SU-DHL-6 (cell line): Measurements from ENCODE around the gene ITGB1BP1.

ENCODE experiments used
- H2AFZ ChIP-seq: fragments of 200-600 bp; sonication (generic); 2 replicates; pipeline ENCODE4 v1.6.1; 2014; ENCODE audit warnings: low read depth, mild to moderate bottlenecking, moderate library complexity, mixed read lengths, antibody characterized with exemption, low read length; ENCODE audit not compliant: severe bottlenecking
- H3F3A ChIP-seq: fragments of 200-600 bp; shearing (Covaris generic); 2 replicates; pipeline ENCODE4 v1.6.0; 2016; ENCODE audit warnings: antibody characterized with exemption, mild to moderate bottlenecking; ENCODE audit not compliant: insufficient read depth
- H3K27ac ChIP-seq: fragments of 200-600 bp; sonication (generic); 2 replicates; pipeline ENCODE4 v1.5.1; 2016; ENCODE audit warnings: low read depth, mild to moderate bottlenecking, low read length, moderate library complexity, mixed read lengths
- H3K27me3 ChIP-seq: fragments of 200-600 bp; sonication (generic), shearing (Covaris generic); 2 replicates; pipeline ENCODE4 v1.6.0; 2014; ENCODE audit warnings: mild to moderate bottlenecking, low read length
- H3K36me3 ChIP-seq: fragments of 200-600 bp; sonication (generic); 2 replicates; pipeline ENCODE4 v1.6.1; 2014; ENCODE audit warnings: mild to moderate bottlenecking, low read length, mixed read lengths
- H3K4me2 ChIP-seq: fragments of 300-600, 200-600 bp; shearing (Covaris generic), sonication (generic); 2 replicates; pipeline ENCODE4 v1.6.0; 2014; ENCODE audit warnings: low read length, low read depth, mild to moderate bottlenecking; ENCODE audit not compliant: poor library complexity, severe bottlenecking
- H3K4me3 ChIP-seq: fragments of 200-600 bp; sonication (generic); 2 replicates; pipeline ENCODE4 v1.5.1; 2014; ENCODE audit warnings: antibody characterized with exemption, low read length, mild to moderate bottlenecking, mixed read lengths; ENCODE audit not compliant: insufficient read depth, poor library complexity, severe bottlenecking
- H3K79me2 ChIP-seq: fragments of 200-600 bp; sonication (generic); 2 replicates; pipeline ENCODE4 v1.6.1; 2014; ENCODE audit warnings: mild to moderate bottlenecking, low read length, moderate library complexity; ENCODE audit not compliant: insufficient read depth
- H3K9ac ChIP-seq: fragments of 200-600 bp; sonication (generic); 2 replicates; pipeline ENCODE4 v1.7.0; 2014; ENCODE audit warnings: mild to moderate bottlenecking, low read length
- H3K9me2 ChIP-seq: fragments of 200-600 bp; sonication (generic); replicated peaks from 2 replicates; pipeline ENCODE4 v1.6.1; 2014; ENCODE audit warnings: low read length; ENCODE audit not compliant: insufficient read depth
- H3K9me3 ChIP-seq: fragments of 200-600 bp; sonication (generic); 2 replicates; pipeline ENCODE4 v1.6.1; 2014; ENCODE audit warnings: low read length, mixed read lengths; ENCODE audit not compliant: insufficient read depth
- H4K20me1 ChIP-seq: fragments of 200-600 bp; sonication (generic); 2 replicates; pipeline ENCODE4 v1.6.1; 2014; ENCODE audit warnings: low read depth, mild to moderate bottlenecking, antibody characterized with exemption, low read length, moderate library complexity, mixed read lengths
- EZH2phosphoT487 ChIP-seq: fragments of 200-600 bp; sonication (generic), shearing (Covaris generic); conservative IDR thresholded peaks from 2 replicates; pipeline ENCODE4 v1.6.1; 2018; ENCODE audit warnings: mild to moderate bottlenecking, antibody characterized with exemption, low read length, moderate library complexity, mixed read lengths
- TF ChIP-seq, protein P1 (sequence below): fragments of 200-600 bp; sonication (generic); IDR thresholded peaks from one replicate; pipeline ENCODE4 v1.5.1; 2017; ENCODE audit warnings: antibody characterized with exemption, mild to moderate bottlenecking, low read length, moderate library complexity; ENCODE audit not compliant: insufficient read depth, poor library complexity, severe bottlenecking

ITGB1BP1 gene

GRCh38 chr2:9394816-9395215 is 28.5 kb downstream of the ITGB1BP1 start:
- Histone ChIP-seq H4K20me1 (no peaks in the 10 kb centered on the region), H2AFZ (no peak overlapping the region), H3K9ac (no peak overlapping the region), H3K4me3 (no peak overlapping the region), H3K36me3 (no peaks in the 10 kb centered on the region), H3K4me2 (no peak overlapping the region), H3K27me3 (no peaks in the 10 kb centered on the region), H3F3A (no peaks in the 10 kb centered on the region), H3K27ac (no peak overlapping the region), H3K9me2 (no peaks in the 10 kb centered on the region), H3K9me3 (no peaks in the 10 kb centered on the region), H3K79me2 (no peaks in the 10 kb centered on the region)
- TF ChIP-seq, protein P1, sequence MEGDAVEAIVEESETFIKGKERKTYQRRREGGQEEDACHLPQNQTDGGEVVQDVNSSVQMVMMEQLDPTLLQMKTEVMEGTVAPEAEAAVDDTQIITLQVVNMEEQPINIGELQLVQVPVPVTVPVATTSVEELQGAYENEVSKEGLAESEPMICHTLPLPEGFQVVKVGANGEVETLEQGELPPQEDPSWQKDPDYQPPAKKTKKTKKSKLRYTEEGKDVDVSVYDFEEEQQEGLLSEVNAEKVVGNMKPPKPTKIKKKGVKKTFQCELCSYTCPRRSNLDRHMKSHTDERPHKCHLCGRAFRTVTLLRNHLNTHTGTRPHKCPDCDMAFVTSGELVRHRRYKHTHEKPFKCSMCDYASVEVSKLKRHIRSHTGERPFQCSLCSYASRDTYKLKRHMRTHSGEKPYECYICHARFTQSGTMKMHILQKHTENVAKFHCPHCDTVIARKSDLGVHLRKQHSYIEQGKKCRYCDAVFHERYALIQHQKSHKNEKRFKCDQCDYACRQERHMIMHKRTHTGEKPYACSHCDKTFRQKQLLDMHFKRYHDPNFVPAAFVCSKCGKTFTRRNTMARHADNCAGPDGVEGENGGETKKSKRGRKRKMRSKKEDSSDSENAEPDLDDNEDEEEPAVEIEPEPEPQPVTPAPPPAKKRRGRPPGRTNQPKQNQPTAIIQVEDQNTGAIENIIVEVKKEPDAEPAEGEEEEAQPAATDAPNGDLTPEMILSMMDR: no peak
- no peak for TF ChIP-seq EZH2phosphoT487

DNA sequence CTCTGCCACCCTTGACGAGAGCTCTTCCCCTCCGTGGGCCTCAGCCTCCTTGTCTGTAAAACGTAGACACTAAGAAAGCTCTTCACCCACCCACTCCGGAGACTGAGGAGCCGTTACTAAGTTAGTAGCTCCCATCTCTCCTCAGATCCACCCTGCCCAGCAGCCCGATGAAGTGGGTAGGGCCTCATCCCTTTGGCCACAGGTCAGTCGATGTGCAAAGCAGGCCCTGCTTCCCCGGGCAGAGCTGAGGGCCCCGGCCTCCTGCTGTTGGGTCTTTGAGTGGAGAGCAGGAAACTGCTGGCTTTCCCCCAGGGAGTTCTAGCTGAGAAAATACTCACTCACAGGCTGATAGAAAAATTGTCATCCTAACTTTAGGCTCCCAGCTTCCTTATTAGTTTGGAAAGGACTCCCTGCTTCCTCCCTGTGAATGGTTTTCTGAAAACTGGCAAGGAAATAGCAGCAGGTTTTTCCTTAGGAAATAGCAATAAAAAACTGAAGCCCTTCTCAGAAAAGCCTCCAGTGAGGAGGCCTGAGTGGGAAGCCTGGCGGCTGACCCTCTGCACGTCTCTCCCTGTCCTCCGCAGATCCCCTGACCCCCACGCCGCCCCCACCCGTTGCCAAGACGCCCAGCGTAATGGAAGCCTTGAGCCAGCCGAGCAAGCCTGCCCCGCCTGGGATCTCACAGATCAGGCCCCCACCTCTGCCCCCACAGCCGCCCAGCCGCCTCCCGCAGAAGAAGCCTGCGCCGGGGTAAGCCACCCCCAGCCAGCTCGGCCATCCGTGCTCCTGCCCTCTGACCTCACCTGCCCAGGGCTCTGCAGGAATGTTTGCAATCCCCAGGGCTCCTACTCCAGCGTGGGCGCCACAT is 30.2 kb downstream of the ITGB1BP1 start:
- no peak overlapping the region for H3K27ac ChIP-seq
- H4K20me1 ChIP-seq: no peaks in the 10 kb centered on the region
- H3K9ac ChIP-seq: no peak overlapping the region
- TF ChIP-seq, protein P1: no peak
- no peak for TF ChIP-seq EZH2phosphoT487
- no peak overlapping the region for H3K4me3 ChIP-seq
- no peaks in the 10 kb centered on the region for H3K9me3 ChIP-seq
- H3K9me2 ChIP-seq: no peaks in the 10 kb centered on the region
- H2AFZ ChIP-seq: no peak overlapping the region
- no peaks in the 10 kb centered on the region for H3K27me3 ChIP-seq
- H3F3A ChIP-seq: no peaks in the 10 kb centered on the region
- no peaks in the 10 kb centered on the region for H3K36me3 ChIP-seq
- H3K79me2 ChIP-seq: no peaks in the 10 kb centered on the region
- no peak overlapping the region for H3K4me2 ChIP-seq

DNA sequence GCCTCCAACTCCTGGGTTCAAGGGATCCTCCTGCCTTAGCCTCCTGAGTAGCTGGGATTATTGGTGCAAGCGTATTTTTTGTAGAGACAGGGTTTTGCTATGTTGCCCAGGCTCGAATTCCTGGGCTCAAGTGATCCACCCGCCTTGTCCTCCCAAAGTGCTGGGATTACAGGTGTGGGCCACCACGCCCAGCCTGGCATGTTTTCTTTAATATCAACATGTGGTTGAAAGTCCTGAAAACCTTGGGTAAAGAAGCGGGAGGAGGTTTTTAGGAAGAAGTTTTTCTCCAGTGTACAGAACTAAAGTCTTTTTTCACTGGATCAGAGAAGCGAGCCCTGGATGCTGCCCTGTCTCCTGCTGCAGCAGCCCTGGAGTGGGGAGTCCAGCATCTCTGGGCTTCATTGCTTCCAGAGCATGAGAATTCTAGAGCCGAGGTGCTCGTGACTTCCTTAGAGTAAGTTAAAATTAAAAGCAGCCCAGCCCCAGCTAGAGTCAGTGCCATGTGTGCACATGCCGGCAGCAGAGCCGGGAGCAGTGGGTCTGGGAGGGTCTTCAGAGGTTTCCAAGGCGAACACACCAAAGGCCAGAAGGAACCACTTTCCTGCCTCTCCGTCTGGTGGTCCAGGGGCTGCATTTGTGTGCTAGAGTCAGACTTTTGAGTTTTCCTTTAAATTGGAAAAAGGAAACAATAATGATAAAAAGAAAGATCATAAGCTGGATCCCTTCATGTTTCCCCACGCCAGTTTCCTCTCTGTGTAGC is 31.2 kb downstream of the ITGB1BP1 start:
- no peak for TF ChIP-seq EZH2phosphoT487
- TF ChIP-seq, protein P1: no peak
- Histone ChIP-seq H2AFZ (no peak overlapping the region), H3K4me2 (no peak overlapping the region), H3K4me3 (no peak overlapping the region), H3K9me2 (no peaks in the 10 kb centered on the region), H3F3A (no peaks in the 10 kb centered on the region), H4K20me1 (no peaks in the 10 kb centered on the region), H3K27me3 (no peaks in the 10 kb centered on the region), H3K36me3 (no peaks in the 10 kb centered on the region), H3K79me2 (no peaks in the 10 kb centered on the region), H3K9me3 (no peaks in the 10 kb centered on the region), H3K9ac (no peak overlapping the region), H3K27ac (no peak overlapping the region)
